ENCODE measurements around the gene NAV2. TPM values are rescaled to one million over a fixed set of nuclear protein-coding genes. Genes with fewer than 3 reads are reported as not detected.

NAV2 gene
- total RNA-seq, 1 donor from 2014 or later = 40.6 TPM

DNA sequence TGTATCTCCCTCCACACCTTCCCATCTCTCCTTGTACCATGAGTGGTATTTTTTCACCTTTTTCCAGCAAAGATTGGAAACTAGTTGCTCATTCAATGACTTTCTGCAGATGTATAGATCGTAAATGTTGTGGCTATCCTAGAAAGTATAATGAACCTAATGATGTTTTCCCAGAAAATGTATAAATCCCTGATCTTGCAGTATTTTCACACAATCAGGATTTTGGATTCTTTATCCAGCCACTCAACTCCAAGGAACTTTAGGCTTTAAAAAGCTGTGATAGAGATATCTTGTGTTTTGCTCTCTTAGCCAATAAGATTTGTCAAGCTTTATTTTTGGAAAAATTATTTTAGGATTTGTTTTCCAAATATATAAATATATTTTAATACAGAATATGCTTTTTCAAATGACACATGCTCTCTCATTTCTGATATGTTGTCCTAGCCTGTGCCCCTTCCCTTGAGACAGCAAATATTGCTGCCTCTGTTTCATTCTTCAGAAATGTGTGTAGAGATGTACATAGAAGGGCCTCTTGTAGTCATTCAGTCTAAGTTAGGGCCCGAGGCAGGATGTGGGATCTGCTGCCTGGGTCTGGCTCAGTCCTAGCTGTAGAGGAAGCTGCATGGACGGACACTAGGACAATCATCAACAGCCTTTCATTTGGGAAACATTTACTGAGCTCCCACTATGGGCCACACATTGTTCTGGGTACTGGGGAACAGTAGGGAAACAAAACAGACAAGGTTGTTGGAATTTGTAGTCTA, 62.4 kb downstream of the NAV2 start:
- no peak for DNase-seq (ENCODE audit: extremely low read depth, low read depth, low spot score)

DNA sequence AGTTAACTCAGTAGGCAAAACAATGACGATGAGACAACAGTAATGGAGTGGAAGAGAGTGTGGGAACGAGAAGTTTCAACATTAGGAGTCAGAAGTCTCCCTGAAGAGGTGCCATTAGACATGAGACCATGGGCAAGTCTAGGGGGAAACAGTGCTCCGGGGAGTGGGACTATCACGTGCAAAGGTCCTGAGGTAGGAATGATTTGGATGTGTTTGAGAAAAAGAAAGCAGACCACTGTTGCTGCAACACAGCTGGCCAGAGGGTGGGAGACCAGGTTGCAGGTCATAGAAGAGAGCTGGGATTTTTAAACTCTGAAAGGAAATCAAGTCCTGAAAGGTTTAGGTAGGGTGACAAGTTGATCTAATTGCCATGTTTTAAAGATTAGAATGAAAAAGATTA, 63.0 kb downstream of the NAV2 start:
- DNase-seq (ENCODE audit: extremely low read depth, low read depth, low spot score) = no peak

DNA sequence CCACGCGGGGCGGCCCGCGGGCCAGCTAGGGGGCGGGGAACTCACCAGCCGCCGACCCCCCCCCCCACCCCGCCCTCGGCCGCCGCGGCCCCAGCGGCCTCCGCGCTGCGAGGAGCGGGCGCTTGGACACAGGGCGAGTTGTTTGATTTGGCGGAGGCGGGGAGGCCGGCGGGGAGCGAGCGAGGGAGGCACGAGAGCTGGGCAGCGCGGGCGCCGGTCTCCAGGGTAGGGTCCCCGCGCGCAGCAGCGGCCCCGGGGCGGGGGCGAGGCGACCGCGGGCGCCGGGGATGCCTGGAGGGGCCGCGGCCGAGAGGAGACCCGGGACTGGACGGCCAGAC, 64.4 kb downstream of the NAV2 start:
- no peak for DNase-seq (ENCODE audit: extremely low read depth, low read depth, low spot score)

DNA sequence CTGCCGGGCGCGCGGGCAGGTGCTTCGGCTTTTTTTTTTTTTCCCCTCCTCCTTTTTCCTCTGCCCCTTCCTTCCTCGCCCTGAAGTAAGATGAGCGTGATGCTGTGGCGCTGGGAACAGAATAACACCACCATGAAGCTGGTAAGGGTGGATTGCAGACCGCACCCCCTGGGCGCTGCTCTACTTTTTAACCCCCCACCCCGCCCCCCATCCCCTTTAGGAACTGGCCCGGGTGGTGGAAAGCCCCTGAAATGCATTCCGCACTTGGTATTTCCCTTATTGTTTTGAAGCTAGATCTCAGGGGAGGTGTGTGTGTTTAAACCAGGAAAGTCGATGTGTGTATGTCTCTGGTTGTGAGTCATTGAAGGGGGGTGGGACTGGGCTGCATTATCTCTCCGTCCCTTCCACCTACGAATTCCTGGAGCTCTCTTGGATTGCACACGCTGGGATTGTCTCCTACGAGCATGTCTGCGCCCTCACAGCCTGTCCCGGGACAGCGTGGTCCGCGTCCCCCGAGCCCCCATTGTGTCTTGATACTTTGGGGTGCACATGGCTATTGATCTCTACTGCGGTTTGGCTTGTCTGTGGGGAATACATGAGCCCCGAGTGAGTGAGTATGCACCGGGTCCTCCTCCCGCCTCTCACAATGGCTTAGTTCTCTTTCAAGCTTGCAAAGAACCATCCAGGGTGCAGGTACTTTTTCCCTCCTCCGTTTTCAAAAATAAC, 64.9 kb downstream of the NAV2 start:
- DNase-seq (ENCODE audit: extremely low read depth, low read depth, low spot score) = peak; percentile 41

DNA sequence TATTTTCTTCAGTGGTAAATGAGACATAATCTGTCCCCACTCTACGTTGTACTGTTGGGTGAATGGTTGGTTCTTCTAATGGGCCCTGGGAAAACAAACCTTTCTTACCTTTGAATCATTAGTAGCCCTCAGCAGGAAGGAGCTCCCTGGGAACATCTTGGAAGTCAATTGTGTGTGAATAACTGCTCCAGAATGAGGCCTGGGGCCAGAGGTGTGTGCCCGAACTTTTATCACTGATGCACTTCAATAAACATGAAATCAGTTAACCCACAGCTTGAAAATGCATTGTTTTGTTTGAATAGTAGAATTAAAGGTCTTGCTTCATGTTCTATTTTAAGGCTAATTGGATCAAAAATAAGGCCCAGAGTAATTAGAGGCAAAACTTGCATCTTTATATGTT, 67.1 kb downstream of the NAV2 start:
- DNase-seq (ENCODE audit: extremely low read depth, low read depth, low spot score) = no peak

DNA sequence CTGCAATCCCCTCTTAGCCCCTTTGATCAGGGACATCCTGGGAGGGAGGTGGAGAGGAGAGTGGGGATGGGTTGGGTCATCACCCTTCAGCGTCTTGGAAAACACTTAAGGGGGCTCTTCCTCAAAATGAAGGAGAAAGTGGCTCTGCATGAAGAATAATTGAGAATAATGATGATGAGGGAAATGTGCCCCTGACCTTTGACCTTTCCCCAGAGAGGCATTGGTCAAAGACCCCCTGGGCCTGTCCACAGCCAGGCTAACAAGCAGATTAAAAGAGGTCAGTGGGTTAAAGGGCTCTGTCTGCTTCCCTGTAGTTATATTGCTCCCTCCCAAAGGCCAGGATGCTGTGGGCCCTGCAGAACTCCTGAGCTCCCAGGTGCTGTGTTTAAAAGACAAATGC, 68.7 kb downstream of the NAV2 start:
- DNase-seq (ENCODE audit: extremely low read depth, low read depth, low spot score) = no peak

DNA sequence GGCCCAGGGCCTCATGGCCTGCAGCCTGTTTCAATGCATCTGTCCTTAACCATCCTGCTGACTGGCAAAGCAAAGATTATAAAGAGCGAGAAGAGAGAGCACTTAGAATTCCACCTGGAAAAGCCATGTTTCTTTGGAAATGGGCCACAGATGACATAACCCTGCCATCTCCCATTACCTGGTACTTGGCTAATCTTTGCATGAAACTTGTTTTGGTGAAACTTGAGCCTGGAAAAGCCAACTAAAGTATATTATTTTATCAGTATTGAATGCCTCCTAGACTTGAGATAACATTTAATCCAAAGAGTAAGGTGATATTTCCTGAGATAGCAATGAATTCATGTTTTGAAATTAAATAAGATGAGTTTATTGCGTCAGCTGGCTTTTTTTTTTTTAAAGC, 72.6 kb downstream of the NAV2 start:
- DNase-seq (ENCODE audit: extremely low read depth, low read depth, low spot score) = no peak

DNA sequence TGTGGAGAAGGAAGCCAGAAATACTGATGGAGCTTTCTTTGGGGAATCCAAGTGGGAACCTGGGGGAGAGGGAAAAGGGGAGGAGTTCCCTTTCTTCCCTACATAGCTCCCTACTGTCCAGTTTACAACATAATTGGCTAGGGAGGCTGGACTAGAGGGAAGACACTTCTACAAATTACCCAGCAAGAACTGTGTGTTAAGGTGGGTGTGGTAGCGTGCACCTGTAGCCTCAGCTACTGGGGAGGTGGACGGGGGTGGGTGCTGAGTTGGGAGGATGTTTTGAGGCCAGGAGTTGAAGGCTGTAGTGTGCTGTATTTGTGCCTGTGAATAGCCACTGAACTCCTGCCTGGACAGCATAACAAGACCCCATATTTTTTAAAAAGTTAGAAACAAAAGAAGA, 74.0 kb downstream of the NAV2 start:
- DNase-seq (ENCODE audit: extremely low read depth, low read depth, low spot score) = no peak

DNA sequence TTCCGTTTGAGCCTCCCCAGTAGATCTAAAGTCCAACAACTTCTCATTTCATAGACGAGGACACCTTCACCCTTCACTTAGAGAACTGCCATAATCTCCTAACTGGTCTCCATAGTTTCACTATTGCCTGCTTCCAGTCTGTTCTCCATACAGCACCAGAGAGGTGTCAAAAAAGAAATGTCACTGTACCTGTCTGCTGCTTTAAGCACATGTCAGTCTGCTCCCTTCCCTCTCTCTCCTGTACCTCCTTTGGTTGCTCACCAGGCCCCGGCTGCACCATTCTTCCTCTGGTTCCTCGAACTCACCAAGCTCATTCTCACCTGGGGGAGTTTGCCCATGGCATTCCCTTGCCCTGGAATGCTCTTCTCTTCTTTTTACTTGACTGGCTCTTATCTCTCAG, 75.8 kb downstream of the NAV2 start:
- no peak for DNase-seq (ENCODE audit: extremely low read depth, low read depth, low spot score)

DNA sequence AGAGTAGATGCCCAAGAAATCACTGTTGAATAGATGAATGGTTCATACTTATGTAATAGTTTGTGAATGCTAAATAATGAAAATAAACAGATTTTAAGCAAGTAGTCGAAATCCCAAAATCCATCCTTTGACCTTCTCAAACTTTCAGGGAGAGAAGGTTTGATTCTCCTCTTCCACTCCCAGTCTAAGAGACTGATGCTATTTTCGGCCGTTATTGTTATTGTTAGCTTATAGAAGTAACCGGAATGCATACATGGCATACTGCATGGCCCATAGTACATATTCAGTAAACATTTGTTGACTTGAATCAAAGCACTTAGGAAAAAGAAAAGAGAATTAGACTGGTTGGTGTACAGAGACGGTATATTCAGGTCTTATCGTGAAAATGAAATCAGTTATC, 76.6 kb downstream of the NAV2 start:
- no peak for DNase-seq (ENCODE audit: extremely low read depth, low read depth, low spot score)

DNA sequence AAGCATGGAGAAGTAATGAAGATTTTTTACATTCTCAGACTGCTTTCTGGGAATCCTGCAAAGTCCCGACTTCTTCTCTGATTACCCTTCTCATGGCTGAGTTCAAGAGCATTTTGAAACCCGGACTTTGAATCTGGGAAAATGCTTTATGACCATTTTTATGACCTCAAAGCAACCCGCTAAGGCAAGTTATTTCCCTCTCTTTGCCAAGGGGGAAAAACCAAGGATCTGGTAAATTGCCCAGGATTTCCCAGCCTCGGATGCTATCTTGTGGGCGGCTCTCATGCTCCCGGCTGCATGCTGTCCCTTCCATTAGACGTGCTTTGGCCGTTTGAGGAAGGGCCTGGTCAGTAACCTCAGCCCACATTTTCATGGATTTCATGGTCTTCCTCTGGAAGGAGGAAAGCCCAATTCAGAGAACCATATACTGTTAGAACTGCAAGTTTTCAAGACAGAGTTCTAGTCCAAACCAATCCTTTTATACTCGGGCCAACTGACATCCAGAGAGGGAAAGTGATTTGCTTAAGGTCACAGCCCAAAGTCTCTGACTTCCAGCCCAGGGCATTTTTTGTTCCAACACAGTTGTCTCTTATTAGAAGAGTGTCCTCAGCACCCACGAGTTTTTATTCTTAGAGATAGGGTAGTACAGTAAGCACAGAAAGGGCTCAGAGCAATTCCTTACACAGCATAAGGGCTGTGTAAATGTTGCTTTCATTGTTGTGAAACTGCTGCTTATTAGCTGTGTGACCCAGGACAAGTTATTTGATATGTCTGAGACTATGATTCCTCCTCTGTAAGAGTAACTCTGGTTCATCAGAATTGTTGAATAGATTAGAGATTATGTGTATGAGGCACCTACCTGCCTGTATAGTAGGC, 77.4 kb downstream of the NAV2 start:
- no peak for DNase-seq (ENCODE audit: extremely low read depth, low read depth, low spot score)

DNA sequence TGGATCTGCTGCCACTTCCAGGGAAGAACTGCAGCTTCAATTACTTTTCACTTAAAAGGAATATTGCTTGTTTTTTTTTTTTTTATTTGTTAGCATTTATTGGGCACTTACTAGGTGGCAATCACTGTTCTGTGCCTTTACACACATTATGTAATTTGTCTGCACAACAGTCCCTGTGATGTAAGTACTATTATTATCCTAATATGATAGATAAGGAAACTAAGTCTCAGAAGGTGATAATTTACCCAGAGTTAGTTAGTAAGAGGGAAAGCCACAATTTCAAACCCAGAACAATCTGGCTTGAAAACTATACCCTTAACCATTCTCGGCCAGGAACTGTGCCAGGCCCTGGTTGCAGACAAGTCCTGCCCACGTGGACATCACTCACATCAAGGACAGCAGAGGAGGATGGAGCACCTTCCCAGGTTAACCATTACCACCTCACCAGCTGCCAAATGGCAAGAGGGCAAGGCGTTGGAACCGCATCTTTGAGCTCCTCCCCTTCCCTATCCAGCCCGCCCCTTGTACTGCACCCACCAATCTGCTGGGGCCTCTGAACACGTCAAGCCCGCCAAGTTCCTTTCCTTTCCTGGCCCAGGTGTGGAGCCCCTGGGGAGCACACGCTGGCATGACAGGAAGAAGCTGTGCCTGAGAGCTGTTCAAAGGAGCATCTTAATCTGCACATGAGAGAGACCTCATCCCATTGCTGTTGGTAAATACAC, 78.4 kb downstream of the NAV2 start:
- DNase-seq (ENCODE audit: extremely low read depth, low read depth, low spot score) = no peak

DNA sequence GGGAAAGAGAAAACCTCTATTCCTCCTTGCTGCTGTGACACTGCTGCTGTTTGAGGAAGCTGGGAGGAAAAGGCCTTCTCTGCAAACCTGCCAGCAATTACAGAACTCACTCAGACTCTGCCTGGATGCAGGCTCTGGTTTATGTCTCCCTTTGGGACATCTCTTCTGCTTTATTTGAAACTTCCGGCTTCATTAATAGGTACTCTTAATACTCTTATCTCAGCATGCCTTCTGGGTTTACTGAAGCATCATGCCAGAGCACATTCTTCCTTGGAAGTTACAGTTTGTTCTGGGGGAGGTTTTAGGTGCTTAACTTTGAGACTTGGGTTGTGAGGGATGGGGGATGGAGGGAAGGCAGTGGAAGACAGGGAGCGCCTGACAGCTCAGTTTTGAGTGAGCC, 79.9 kb downstream of the NAV2 start:
- no peak for DNase-seq (ENCODE audit: extremely low read depth, low read depth, low spot score)

DNA sequence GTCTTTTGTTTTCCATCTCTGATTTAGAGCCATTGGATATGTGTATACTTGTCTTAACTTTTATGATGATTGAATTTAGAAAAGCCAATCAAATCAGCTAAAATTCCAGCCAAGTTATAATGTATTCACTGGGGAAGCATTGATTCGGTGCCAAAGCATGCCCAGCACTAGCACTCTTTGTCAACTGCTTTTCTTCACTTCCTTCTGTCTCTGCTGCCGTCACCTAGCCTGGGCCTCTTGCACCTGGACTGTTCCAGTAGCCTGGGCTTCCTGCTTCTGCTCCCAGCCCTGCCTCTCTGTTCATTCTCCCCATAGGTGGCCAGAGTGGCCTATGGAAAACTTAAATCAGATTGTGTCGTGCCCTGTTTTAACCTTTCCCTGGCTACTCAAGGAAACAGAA, 80.7 kb downstream of the NAV2 start:
- DNase-seq (ENCODE audit: extremely low read depth, low read depth, low spot score) = no peak

DNA sequence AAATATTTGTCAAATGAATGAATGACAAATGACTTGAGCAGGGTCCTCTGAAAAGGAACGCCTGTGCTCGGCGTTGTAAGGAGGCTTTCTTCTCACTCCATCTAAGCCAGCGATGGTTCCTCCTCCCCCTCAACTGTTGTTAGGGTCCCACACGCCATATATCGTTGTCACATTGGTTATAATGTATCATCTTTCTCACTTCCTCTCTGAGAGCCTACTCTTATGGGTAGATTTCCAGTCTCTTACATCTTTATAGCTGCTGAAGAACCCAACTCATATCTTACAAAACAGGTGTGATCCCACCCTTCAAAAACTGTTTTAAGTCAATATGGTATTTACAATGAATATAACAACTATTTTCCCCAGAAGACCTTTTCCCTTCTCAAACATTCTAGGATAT, 81.5 kb downstream of the NAV2 start:
- no peak for DNase-seq (ENCODE audit: extremely low read depth, low read depth, low spot score)

DNA sequence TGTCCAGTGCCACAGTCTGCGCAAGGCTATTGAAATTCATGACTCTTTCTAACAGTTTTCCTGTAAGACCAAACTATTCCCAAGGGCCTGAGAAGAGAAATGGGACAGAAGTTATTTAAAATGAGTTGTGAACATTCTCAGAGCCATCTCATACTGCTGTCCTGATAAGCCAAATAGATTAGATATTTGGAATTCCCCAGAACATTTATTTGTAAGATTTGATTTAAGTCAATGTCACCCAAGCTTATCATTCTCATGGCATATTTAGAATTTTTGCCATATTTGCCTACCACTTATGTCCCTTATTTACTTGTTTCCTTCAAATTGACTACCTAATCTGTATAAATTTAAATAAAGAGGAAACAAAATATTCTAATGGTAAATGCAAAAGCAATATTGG, 82.4 kb downstream of the NAV2 start:
- DNase-seq (ENCODE audit: extremely low read depth, low read depth, low spot score) = no peak

DNA sequence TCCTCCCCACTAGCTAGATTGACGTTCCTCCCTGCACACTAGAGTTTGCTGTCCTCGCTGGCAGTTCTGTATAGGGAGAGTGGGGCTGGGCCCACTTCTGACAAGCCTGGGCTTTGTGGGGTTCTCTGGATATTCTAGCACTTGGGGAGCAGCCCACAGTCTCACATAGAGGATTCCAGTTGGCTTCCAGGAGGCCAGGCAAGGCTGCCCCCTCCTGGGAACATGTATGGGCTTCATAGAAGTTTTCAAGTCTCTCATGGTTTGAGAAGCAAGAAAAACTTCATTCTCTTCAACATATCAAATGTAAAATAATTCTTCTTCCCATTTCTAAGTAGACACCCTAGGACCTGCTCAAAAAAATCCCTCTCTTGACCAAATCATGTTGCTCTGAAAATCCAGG, 87.5 kb downstream of the NAV2 start:
- no peak for DNase-seq (ENCODE audit: extremely low read depth, low read depth, low spot score)

DNA sequence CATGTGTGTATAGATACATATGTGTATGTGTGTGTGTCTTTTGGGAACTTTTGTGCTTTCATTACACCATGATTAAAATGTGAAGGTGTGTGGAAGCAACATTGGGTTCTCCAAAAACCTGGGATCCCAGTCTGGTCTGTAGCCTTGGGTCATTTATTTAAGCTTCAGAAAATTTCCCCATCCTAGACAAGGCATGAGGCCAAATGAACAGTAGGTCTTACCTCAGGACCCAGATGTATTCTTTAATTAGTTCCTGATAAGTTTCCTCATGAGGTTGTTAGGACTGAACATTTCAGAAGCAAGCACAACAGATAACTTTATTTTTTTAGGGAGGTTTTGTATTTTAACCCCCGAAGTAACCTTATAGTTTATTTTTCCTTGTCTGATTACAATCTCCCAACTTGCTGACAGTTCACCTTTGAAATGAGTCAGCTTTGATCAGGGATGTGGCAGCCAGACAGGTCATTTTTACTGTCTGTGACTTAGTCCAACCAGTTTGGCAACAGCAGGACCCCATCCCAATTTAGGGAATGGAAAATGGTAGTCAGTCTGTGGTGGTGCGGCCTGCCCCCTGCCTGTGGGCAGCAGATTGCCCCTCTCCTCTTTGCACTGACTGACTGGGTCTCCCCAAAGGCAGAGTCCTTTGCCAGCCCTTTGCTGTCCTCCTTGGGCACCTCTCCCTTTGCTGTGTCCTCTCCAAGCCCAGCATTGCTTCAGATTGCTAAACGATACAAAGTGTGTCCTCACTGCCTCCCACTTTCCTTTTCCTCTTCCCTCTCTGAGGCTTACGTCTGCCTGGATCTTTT, 88.3 kb downstream of the NAV2 start:
- no peak for DNase-seq (ENCODE audit: extremely low read depth, low read depth, low spot score)

DNA sequence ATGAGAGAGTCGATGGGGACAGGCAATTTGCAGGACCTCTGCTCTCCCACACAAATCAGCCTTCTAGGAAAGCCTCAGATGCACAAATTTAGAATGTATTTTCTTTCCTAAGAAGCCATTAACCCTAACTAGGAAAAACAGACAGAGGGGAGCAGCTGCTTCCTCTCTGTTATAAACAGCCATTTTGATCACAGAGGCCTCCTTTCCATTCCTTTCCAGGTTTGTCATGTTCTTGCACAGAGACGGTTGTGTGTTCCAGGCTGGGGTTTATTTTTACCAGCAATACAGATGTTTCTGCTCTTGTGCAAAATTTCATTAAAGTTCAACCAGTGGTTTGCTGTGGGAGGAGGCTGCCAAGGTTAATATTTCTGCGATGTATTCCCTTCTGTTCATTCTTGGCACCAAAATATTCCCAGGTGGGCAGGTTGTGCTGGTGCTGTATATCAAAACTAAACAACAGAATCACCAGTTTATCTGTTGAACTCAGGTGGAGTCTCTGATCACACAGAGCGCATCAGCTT, 90.2 kb downstream of the NAV2 start:
- DNase-seq (ENCODE audit: extremely low read depth, low read depth, low spot score) = no peak

DNA sequence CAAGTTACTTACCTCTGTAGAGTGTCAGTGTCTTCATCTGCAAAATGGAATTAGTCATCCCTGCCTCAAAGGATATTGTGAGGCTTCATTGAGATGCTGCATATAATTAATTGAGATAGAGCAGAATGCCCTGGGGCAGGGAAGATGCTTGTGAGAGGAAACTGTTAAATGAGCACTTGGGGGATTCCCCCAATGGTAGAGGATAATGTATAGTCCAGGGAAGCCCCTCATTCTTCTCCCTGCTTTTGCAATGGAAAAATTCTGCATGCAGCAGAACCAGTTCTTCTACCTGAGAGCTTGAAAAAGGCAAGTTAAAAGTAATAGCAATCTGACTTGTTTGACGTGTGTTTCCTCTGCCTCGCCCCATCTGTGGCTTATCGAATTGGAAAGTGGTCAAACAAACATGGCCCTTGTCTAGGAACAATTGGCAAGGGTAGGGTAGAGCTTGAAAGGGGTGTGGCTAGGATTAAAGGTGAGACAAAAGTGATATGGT, 90.9 kb downstream of the NAV2 start:
- no peak for DNase-seq (ENCODE audit: extremely low read depth, low read depth, low spot score)
